ENCODE data around the gene KIAA0319L.

The KIAA0319L gene

DNA sequence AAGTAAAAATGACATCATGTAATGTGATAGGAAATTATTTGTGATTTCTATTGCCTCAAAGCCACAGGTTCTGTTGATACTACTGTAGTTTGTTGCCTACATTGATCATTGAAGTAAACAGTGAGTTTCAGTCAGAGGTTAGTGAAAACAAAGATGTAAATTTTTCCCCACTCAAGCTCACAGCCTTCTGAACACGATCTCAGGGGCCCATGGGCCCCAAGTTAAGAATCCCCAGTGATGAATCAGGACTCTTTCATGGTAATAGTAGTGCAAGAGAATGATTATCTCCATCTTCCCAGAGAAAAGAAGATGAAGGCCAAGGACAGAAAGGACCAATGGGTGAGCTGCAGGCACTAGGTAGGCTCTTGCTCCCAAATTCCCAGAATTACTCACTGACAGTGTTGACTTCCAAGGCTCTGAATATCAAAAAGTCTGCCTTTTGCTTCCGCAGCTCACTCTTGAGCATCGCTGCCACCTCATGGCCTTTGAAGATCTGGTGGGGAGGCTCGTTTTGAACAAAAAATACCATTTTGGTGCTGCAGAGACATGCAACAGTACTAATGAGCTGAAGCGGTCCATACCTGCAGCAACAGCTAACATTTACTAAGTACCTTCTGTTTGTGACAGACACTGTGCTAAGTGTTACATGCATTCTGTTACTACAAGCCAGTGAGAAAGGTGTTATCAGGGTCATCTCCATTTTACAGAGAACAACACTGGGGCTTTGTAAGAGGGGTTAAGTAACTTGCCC is 113.3 kb downstream of the KIAA0319L start:
- DNase-seq (ENCODE audit: low spot score), result no peak

DNA sequence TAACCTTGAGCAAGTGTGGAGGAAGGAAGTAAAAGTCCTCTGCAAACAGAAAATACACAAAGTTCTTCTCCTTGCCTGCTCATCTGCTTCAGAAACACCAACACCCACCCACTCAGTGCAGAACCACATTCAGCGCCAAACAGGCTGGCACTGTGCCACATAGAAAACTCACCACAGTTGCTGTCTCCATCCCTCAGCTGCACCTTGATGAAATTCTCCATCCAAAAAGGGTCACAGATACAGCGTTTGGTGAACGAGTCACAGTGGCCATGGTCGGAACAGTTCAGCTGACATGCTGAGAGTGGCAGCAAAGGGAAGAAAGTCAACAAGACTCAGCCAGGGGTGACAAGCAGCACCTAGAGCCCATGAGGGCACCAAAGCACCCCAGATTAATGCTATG is 114.5 kb downstream of the KIAA0319L start:
- no peak for DNase-seq (ENCODE audit: low spot score)

GRCh38 chr1:35441926-35442579 is 115.2 kb downstream of the KIAA0319L start:
- no peak for DNase-seq (ENCODE audit: low spot score)

- DNase-seq (ENCODE audit: low spot score), result no peak
Measured at GRCh38 chr1:35439626-35440025, 117.6 kb downstream of the KIAA0319L start.

GRCh38 chr1:35437200-35437599 is 120.0 kb downstream of the KIAA0319L start:
- no peak for DNase-seq (ENCODE audit: low spot score)

DNA sequence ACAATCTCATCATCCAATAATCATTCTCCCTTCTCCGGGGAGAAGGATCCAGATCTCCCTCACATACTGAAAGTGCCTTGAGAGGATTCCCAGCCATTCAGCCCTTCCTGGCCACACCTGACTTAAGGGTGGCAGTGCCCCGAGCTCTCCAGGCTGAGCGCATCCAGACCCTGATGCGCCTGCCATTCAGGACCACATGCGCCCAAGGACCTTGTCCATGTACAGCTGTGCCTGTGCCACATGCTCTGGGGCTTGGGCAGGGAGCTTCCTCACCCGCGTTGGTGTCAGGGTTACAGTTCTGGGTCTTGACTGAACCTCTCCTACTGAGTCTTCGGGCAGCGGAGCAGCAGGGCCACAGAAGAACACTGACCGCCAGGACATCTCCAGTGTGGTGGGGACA is 121.1 kb downstream of the KIAA0319L start:
- no peak for DNase-seq (ENCODE audit: low spot score)

- no peak for DNase-seq (ENCODE audit: low spot score)
Measured at GRCh38 chr1:35434703-35435102, 122.5 kb downstream of the KIAA0319L start.

DNA sequence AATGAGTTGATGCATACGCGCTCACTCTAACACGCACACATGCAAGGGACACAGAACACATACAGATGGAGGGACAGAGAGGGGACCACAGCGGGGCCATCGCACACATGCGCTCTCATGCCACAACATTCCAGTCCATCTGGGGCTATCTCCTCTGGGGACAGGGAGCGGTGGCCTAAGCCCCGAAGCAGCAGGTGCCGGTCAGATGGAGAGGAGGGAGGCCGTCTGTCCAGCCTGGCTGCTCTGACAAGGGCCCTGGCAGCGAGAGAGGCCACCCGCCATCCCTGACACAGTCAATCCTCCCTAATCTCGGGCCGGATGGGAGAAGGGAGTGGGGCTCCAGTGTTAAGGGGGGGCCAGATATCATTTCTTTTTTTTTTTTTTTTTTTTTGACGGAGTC is 123.5 kb downstream of the KIAA0319L start:
- DNase-seq (ENCODE audit: low spot score), result no peak

DNA sequence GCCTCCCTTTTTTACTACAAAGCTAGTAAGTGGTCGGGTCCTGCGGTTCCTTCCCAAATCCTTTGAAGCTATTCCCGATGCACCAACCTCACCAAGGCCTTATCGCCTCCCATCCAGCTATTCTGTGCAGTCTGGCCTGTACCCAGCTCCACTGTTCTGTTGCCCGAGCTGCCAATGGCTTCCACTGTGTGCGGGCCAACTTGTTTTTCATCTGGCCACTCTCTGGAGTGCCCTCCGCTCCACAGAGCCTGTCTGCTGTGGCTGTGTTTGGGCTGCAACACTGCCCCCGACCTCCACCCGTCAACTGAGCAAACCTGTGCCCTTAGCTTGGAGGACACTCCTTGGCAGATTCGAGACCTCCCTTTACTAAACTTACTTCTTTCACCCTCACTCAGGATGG is 125.0 kb downstream of the KIAA0319L start:
- DNase-seq (ENCODE audit: low spot score), result no peak

- DNase-seq (ENCODE audit: low spot score), result no peak
Measured at GRCh38 chr1:35431173-35431599, 126.0 kb downstream of the KIAA0319L start.

DNA sequence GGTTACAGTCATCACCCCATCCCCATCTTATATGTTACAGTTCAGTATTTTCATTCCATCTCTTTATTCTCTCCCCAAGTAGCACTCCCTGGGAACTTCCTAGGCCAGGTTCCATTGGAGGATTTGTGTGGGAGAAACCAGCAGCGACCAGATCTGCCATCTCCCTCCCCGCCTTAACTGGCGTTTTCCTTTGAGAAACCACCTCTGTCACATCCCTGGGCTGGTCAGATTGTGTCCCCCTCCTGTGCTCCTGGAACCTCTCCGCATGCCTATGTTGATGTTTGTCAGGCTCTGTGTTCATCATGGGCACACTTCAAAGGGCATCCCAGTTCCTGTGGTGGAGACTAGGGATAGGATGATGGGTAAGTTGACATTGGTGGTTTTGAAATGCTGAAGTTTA is 126.4 kb downstream of the KIAA0319L start:
- DNase-seq (ENCODE audit: low spot score), result no peak

GRCh38 chr1:35428360-35428759 is 128.8 kb downstream of the KIAA0319L start:
- no peak for DNase-seq (ENCODE audit: low spot score)

- DNase-seq (ENCODE audit: low spot score), result no peak
Measured at GRCh38 chr1:35426097-35426586, 131.1 kb downstream of the KIAA0319L start.

- DNase-seq (ENCODE audit: low spot score), result no peak
Measured at GRCh38 chr1:35408925-35409324, 148.3 kb downstream of the KIAA0319L start.

- no peak for DNase-seq (ENCODE audit: low spot score)
Measured at GRCh38 chr1:35407743-35408142, 149.5 kb downstream of the KIAA0319L start.

DNA sequence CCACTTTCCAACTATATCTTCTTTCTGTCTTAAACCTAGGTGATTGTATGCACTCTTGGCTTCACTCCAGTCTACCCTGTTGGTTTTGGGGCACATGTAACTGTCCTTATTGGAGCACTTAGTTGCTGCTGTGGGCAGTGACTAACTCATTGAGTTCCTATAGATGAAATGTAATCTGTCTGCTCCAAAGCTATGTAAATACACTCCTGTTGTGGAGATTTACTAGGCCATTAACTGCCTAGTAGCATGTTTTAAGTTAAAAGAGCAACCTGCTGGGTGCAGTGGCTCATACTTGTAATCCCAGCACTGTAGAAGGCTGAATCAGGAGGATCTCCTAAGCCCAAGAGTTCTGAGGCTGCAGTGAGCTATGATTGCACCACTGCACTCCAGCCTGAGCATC is 151.1 kb downstream of the KIAA0319L start:
- DNase-seq (ENCODE audit: low spot score), result no peak

- no peak for DNase-seq (ENCODE audit: low spot score)
Measured at GRCh38 chr1:35401049-35401448, 156.2 kb downstream of the KIAA0319L start.

DNA sequence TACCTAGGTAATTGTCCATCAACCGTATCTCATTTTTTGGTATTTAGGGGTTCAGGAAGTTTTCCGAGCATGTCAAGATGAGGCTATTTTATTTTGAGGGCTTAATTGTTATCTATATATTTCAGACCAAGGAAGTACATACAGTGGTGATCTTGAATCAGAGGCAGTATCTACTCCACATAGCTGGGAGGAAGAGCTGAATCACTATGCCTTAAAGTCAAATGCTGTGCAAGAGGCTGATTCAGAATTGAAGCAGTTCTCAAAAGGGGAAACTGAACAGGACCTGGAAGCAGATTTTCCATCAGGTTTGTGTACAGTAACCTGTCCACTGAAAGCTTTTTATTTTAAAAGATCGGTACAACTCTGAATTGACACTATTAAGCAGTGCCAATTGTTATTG is 158.5 kb downstream of the KIAA0319L start:
- no peak for DNase-seq (ENCODE audit: low spot score)

DNA sequence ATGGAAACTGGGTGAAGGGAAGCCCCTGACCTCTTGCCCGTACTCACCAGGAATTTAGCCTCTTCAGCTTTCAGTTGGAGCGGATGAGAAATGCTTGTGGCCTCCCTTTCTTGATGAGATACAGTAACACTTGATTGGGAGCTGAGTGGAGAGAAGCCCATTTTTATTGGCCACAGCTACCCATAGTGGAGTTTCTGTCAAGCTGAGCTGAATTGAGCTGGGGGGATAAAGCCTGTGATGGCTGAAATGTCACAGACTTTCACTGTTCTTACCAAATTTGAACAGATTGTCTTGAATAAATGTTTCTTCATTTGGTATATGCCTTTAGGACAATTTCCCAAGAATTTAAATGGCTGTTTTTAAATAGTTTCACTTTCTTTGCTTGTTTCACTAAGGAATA is 162.8 kb downstream of the KIAA0319L start:
- no peak for DNase-seq (ENCODE audit: low spot score)

GRCh38 chr1:35390600-35391494 is 166.4 kb downstream of the KIAA0319L start:
- DNase-seq (ENCODE audit: low spot score), result no peak

DNA sequence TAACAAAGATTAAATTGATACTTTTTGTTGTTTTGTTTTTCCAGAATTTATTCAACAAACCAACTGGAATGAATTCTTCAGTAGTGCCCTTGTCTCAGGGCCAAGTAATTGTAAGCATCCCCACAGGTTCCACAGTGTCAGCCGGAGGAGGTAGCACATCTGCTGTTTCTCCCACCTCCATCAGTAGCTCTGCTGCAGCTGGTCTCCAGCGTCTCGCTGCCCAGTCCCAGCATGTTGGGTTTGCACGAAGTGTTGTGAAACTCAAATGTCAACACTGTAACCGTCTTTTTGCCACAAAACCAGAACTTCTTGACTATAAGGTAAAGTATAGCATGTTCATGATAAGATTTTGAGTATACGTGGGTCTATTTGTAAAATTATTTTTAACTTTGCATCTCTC is 170.2 kb downstream of the KIAA0319L start:
- DNase-seq (ENCODE audit: low spot score), result no peak

DNA sequence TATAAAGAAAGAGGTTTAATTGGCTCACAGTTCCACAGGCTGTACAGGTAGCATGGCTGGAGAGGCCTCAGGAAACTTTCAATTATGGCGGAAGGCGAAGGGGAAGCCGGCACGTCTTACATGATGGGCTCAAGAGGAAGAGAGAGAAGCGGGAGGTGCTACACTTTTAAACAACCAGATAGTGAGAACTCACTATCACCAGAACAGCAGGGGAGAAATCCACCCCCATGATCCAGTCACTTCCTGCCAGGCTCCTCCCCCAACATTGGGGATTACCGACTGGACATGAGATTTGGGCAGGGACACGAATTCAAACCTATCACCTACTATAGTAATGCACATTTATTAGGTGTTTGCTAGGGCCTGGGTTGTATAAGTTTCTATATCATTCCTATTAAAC is 170.9 kb downstream of the KIAA0319L start:
- no peak for DNase-seq (ENCODE audit: low spot score)
